Measurements from ENCODE around the gene SNX8. TPM values are rescaled to one million over a fixed set of nuclear protein-coding genes. Genes with fewer than 3 reads are reported as not detected.

Gene SNX8
- polyA plus RNA-seq, 1 donor from 2014 or later = 5.7 TPM

GRCh38 chr7:2312267-2312929 lies 1.8 kb downstream of the SNX8 start:
- H3K4me2 ChIP-seq (ENCODE audit: low read length) = no peak overlapping the region
- TF ChIP-seq RAD21 (conservative IDR thresholded peaks at IDR 0.05) (no peak), CTCF (IDR thresholded peaks at IDR 0.05; ENCODE audit: poor library complexity, severe bottlenecking) (no peak), REST (IDR thresholded peaks at IDR 0.05; ENCODE audit: borderline replicate concordance) (no peak), TAF1 (IDR thresholded peaks at IDR 0.05; ENCODE audit: low read depth) (no peak), SMC3 (conservative IDR thresholded peaks at IDR 0.05; ENCODE audit: poor library complexity) (no peak), MXI1 (conservative IDR thresholded peaks at IDR 0.05; ENCODE audit: poor library complexity, severe bottlenecking) (no peak), EZH2 (IDR thresholded peaks at IDR 0.05; ENCODE audit: borderline replicate concordance, insufficient read depth, low read length, poor library complexity, severe bottlenecking) (no peak), POLR2AphosphoS5 (IDR thresholded peaks at IDR 0.05) (no peak), EP300 (conservative IDR thresholded peaks at IDR 0.05; ENCODE audit: poor library complexity, severe bottlenecking) (no peak)
- H3K4me3 ChIP-seq (ENCODE audit: low read length) = no peak overlapping the region
- no peaks in the 10 kb centered on the region for H3K9me2 ChIP-seq (ENCODE audit: insufficient read depth, low read length)
- H3K27me3 ChIP-seq (ENCODE audit: insufficient read depth, low read depth, low read length) = no peaks in the 10 kb centered on the region
- H3K27ac ChIP-seq (ENCODE audit: low read length) = no peak overlapping the region
- H3F3A ChIP-seq (ENCODE audit: insufficient read depth, low read length, poor library complexity, severe bottlenecking) = no peaks in the 10 kb centered on the region
- no peak overlapping the region for H2AFZ ChIP-seq (ENCODE audit: low read depth, low read length)
- no peaks in the 10 kb centered on the region for H3K79me2 ChIP-seq (replicated peaks; ENCODE audit: insufficient read depth, low read length)
- H3K36me3 ChIP-seq (ENCODE audit: insufficient read depth, low read length) = no peaks in the 10 kb centered on the region
- H3K9ac ChIP-seq (ENCODE audit: low read length) = no peak overlapping the region
- H4K20me1 ChIP-seq (ENCODE audit: insufficient read depth) = no peaks in the 10 kb centered on the region
- no peaks in the 10 kb centered on the region for H3K9me3 ChIP-seq (ENCODE audit: low read length)

GRCh38 chr7:2309889-2310331 lies 4.3 kb downstream of the SNX8 start:
- Histone ChIP-seq H4K20me1 (ENCODE audit: insufficient read depth) (no peaks in the 10 kb centered on the region), H3K9me3 (ENCODE audit: low read length) (no peaks in the 10 kb centered on the region), H3K27me3 (ENCODE audit: insufficient read depth, low read depth, low read length) (no peaks in the 10 kb centered on the region), H3K36me3 (ENCODE audit: insufficient read depth, low read length) (no peaks in the 10 kb centered on the region), H3K4me2 (ENCODE audit: low read length) (no peak overlapping the region), H2AFZ (ENCODE audit: low read depth, low read length) (no peak overlapping the region), H3K9me2 (ENCODE audit: insufficient read depth, low read length) (no peaks in the 10 kb centered on the region), H3K27ac (ENCODE audit: low read length) (no peak overlapping the region), H3K9ac (ENCODE audit: low read length) (no peak overlapping the region), H3K4me3 (ENCODE audit: low read length) (no peak overlapping the region), H3K79me2 (replicated peaks; ENCODE audit: insufficient read depth, low read length) (no peaks in the 10 kb centered on the region), H3F3A (ENCODE audit: insufficient read depth, low read length, poor library complexity, severe bottlenecking) (no peaks in the 10 kb centered on the region)
- no peak for TF ChIP-seq SMC3 (conservative IDR thresholded peaks at IDR 0.05; ENCODE audit: poor library complexity)
- TF ChIP-seq RAD21 (conservative IDR thresholded peaks at IDR 0.05) = no peak
- TF ChIP-seq EP300 (conservative IDR thresholded peaks at IDR 0.05; ENCODE audit: poor library complexity, severe bottlenecking) = no peak
- TF ChIP-seq MXI1 (conservative IDR thresholded peaks at IDR 0.05; ENCODE audit: poor library complexity, severe bottlenecking) = no peak
- no peak for TF ChIP-seq POLR2AphosphoS5 (IDR thresholded peaks at IDR 0.05)

Measured in neural cell (in vitro differentiated cells).